Activated T-helper 9 cell treated with anti-CD3 and anti-CD28 coated beads, Interleukin-2, amount 50 U/mL, for 16 hours (primary cell): ENCODE measurements around the gene MBTPS1.

Source experiments
- DNase-seq: peaks from one replicate; pipeline ENCODE4 v3.0.0-alpha.2; 2020; ENCODE audit warnings: low read depth

Gene MBTPS1

GRCh38 chr16:84098939-84099338, 17.8 kb downstream of the MBTPS1 start:
- DNase-seq, result no peak

- no peak for DNase-seq
Observed at GRCh38 chr16:84096447-84097005, 20.2 kb downstream of the MBTPS1 start.

- no peak for DNase-seq
Observed at GRCh38 chr16:84095466-84095865, 21.3 kb downstream of the MBTPS1 start.

- DNase-seq, result no peak
Observed at GRCh38 chr16:84093879-84094270, 22.9 kb downstream of the MBTPS1 start.

- DNase-seq, result no peak
Observed at GRCh38 chr16:84093120-84093878, 23.4 kb downstream of the MBTPS1 start.

- no peak for DNase-seq
Observed at GRCh38 chr16:84091460-84091859, 25.3 kb downstream of the MBTPS1 start.

- no peak for DNase-seq
Observed at GRCh38 chr16:84090211-84090610, 26.5 kb downstream of the MBTPS1 start.

- DNase-seq, result peak; percentile 22
Observed at GRCh38 chr16:84088695-84089395, 27.9 kb downstream of the MBTPS1 start.

GRCh38 chr16:84087466-84088151, 29.1 kb downstream of the MBTPS1 start:
- DNase-seq, result no peak

GRCh38 chr16:84087001-84087400, 29.7 kb downstream of the MBTPS1 start:
- no peak for DNase-seq

- no peak for DNase-seq
Observed at GRCh38 chr16:84086341-84086740, 30.4 kb downstream of the MBTPS1 start.

GRCh38 chr16:84085773-84086172, 31.0 kb downstream of the MBTPS1 start:
- DNase-seq, result no peak

- no peak for DNase-seq
Observed at GRCh38 chr16:84085271-84085667, 31.5 kb downstream of the MBTPS1 start.

- peak; percentile 40 for DNase-seq
Observed at GRCh38 chr16:84084570-84085270, 32.0 kb downstream of the MBTPS1 start.

GRCh38 chr16:84082835-84083569, 33.7 kb downstream of the MBTPS1 start:
- DNase-seq, result no peak

- no peak for DNase-seq
Observed at GRCh38 chr16:84082110-84082509, 34.6 kb downstream of the MBTPS1 start.

GRCh38 chr16:84081446-84081989, 35.2 kb downstream of the MBTPS1 start:
- DNase-seq, result no peak

GRCh38 chr16:84080813-84081212, 35.9 kb downstream of the MBTPS1 start:
- no peak for DNase-seq

GRCh38 chr16:84080378-84080777, 36.4 kb downstream of the MBTPS1 start:
- DNase-seq, result no peak

- no peak for DNase-seq
Observed at GRCh38 chr16:84079664-84080063, 37.1 kb downstream of the MBTPS1 start.

GRCh38 chr16:84075376-84075775, 41.4 kb downstream of the MBTPS1 start:
- DNase-seq, result no peak
